Panc1 (cell line): ENCODE measurements around the gene CCL16.

ENCODE experiments used
- CTCF ChIP-seq: fragments of 450-650 bp; IDR thresholded peaks from 2 replicates; pipeline ENCODE4 v1.5.1; 2017; ENCODE audit warnings: mild to moderate bottlenecking
- POLR2AphosphoS5 ChIP-seq: IDR thresholded peaks from 2 replicates; pipeline ENCODE4 v1.6.1; 2012; ENCODE audit warnings: mild to moderate bottlenecking, low read depth, low read length, moderate library complexity
- SIN3A ChIP-seq: IDR thresholded peaks from 2 replicates; pipeline ENCODE4 v1.6.1; 2012; ENCODE audit warnings: low read depth, mild to moderate bottlenecking, low read length, moderate library complexity, borderline replicate concordance; ENCODE audit not compliant: insufficient read depth
- TCF7L2 ChIP-seq: IDR thresholded peaks from 2 replicates; pipeline ENCODE4 v1.6.1; 2011; ENCODE audit warnings: mild to moderate bottlenecking, low read depth, low read length, inconsistent platforms

GRCh38 chr17:36002631-36003030 lies 21.3 kb upstream of the CCL16 start:
- TF ChIP-seq CTCF (no peak), TCF7L2 (no peak), SIN3A (no peak), POLR2AphosphoS5 (no peak)
